Left ventricle myocardium inferior (tissue), 1 donor: Measurements from ENCODE around the gene PNPLA8. TPM values are rescaled to one million over a fixed set of nuclear protein-coding genes. Genes with fewer than 3 reads are reported as not detected.
"Not testable (repeated sequence)": the region's sequence is repeated elsewhere in the genome, so short reads cannot be mapped to it uniquely, and the experiment has no call there.

Experiments
- DNase-seq: peaks from one replicate; pipeline ENCODE4 v3.0.0-alpha.2; 2020
- H3K27ac ChIP-seq: fragments of 200-600 bp; replicated peaks from 2 replicates; pipeline ENCODE4 v1.8.0; 2021
- H3K27me3 ChIP-seq: fragments of 200-600 bp; 2 replicates; pipeline ENCODE4 v1.8.0; 2021; ENCODE audit warnings: low read depth
- H3K36me3 ChIP-seq: fragments of 200-600 bp; 2 replicates; pipeline ENCODE4 v1.8.0; 2021
- H3K4me1 ChIP-seq: fragments of 200-600 bp; 2 replicates; pipeline ENCODE4 v1.8.0; 2021
- H3K4me3 ChIP-seq: fragments of 200-600 bp; 2 replicates; pipeline ENCODE4 v1.8.0; 2021; ENCODE audit warnings: mild to moderate bottlenecking, moderate library complexity
- H3K9me3 ChIP-seq: fragments of 200-600 bp; replicated peaks from 2 replicates; pipeline ENCODE4 v1.8.0; 2021
- intact Hi-C: fragments of 100-400 bp; cut with micrococcal nuclease; formaldehyde crosslinking; loops from one replicate; pipeline ENCODE4 v1.11.0; 2022
- total RNA-seq: library from RNA; stranded (reverse); fragmentation: NEBNext Ultra II Directional; extraction: Animal tissue kit (Norgen Biotek cat#: 25700); gene quantifications from one replicate; pipeline ENCODE4 v1.2.1, GENCODE V29; 2021
- TF ChIP-seq, protein P1 (sequence below): fragments of 200-600 bp; IDR thresholded peaks from 2 replicates; pipeline ENCODE4 v1.8.0; 2021; ENCODE audit warnings: antibody characterized with exemption, mild to moderate bottlenecking, borderline replicate concordance
- donor health status: DM: no; HTN: yes; CAD: no; lungs with severe emphysema.

PNPLA8 gene
- total RNA-seq, 1 donor from 2014 or later, result 32.4 TPM

DNA sequence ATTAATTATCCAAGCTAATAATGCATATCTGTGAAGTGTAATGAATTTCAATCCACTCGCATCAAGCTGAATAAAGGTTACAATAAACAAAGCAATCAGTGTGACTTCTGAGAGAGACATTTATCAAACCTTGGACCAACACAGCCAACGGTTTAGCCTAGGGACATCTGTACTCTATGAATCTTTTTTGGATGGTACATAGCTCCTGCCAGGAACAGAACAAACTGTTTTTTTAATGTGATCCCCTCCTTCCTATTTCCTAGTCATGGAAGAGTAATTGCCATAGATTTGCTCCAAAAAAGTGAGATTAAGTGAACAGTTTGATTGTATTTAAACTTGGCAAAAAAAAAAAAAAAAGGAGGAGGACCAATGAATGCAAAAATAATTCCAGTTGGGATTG lies 58.5 kb downstream of the PNPLA8 start:
- Histone ChIP-seq H3K27me3 (no peaks in the 10 kb centered on the region), H3K4me1 (no peaks in the 10 kb centered on the region), H3K36me3 (peaks cover 19% of the 10 kb centered on the region), H3K4me3 (no peak overlapping the region), H3K27ac (no peak overlapping the region), H3K9me3 (no peaks in the 10 kb centered on the region)
- intact Hi-C loops, result no loop called here
- DNase-seq, result no peak
- TF ChIP-seq, protein P1, sequence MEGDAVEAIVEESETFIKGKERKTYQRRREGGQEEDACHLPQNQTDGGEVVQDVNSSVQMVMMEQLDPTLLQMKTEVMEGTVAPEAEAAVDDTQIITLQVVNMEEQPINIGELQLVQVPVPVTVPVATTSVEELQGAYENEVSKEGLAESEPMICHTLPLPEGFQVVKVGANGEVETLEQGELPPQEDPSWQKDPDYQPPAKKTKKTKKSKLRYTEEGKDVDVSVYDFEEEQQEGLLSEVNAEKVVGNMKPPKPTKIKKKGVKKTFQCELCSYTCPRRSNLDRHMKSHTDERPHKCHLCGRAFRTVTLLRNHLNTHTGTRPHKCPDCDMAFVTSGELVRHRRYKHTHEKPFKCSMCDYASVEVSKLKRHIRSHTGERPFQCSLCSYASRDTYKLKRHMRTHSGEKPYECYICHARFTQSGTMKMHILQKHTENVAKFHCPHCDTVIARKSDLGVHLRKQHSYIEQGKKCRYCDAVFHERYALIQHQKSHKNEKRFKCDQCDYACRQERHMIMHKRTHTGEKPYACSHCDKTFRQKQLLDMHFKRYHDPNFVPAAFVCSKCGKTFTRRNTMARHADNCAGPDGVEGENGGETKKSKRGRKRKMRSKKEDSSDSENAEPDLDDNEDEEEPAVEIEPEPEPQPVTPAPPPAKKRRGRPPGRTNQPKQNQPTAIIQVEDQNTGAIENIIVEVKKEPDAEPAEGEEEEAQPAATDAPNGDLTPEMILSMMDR, result no peak

GRCh38 chr7:108466322-108466721 lies 59.6 kb downstream of the PNPLA8 start:
- H3K36me3 ChIP-seq, H3K27me3 ChIP-seq, H3K4me1 ChIP-seq, H3K9me3 ChIP-seq, H3K27ac ChIP-seq, DNase-seq, intact Hi-C loops, H3K4me3 ChIP-seq: not testable (repeated sequence)

- H3K9me3 ChIP-seq, result no peaks in the 10 kb centered on the region
- peaks cover 1% of the 10 kb centered on the region for H3K27me3 ChIP-seq
- H3K36me3 ChIP-seq, result no peaks in the 10 kb centered on the region
- H3K4me1 ChIP-seq, result no peaks in the 10 kb centered on the region
- TF ChIP-seq, protein P1, result no peak
- H3K4me3 ChIP-seq, result no peak overlapping the region
- intact Hi-C loops, result no loop called here
- H3K27ac ChIP-seq, result no peak overlapping the region
- no peak for DNase-seq
These were observed 61.2 kb downstream of the PNPLA8 start for GRCh38 chr7:108464743-108465142.

DNA sequence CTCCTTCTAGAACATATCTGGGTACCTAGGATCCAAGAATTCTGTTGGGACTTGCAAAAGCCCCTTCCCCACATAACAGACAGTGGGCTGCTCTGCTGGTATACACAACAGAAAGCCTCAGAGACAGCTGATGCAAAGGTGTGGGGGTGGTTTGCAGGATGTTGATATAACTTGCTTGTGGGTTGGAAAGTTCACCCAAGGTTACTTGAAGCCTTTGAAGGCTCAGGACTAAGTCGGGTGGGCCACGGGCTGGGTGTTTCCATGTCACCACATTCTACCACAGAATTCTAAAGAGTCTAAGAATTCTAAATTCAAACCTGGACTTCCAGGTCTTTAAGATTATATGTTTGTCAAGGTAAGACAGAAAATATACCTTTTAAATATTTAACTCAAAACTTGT lies 62.3 kb downstream of the PNPLA8 start:
- TF ChIP-seq, protein P1, result no peak
- intact Hi-C loops, result no loop called here

GRCh38 chr7:108461840-108462239 lies 64.1 kb downstream of the PNPLA8 start:
- Histone ChIP-seq H3K27me3 (peaks cover 30% of the 10 kb centered on the region), H3K36me3 (no peaks in the 10 kb centered on the region), H3K4me1 (peaks cover 4% of the 10 kb centered on the region), H3K27ac (no peak overlapping the region), H3K9me3 (no peaks in the 10 kb centered on the region), H3K4me3 (no peak overlapping the region)
- TF ChIP-seq, protein P1, result no peak
- no peak for DNase-seq
- intact Hi-C loops, result no loop called here

More for the DNA sequence above, 62.3 kb downstream of the PNPLA8 start:
- DNase-seq, result no peak
- Histone ChIP-seq H3K36me3 (no peaks in the 10 kb centered on the region), H3K27ac (no peak overlapping the region), H3K9me3 (no peaks in the 10 kb centered on the region), H3K4me1 (no peaks in the 10 kb centered on the region), H3K27me3 (peaks cover 12% of the 10 kb centered on the region), H3K4me3 (no peak overlapping the region)

DNA sequence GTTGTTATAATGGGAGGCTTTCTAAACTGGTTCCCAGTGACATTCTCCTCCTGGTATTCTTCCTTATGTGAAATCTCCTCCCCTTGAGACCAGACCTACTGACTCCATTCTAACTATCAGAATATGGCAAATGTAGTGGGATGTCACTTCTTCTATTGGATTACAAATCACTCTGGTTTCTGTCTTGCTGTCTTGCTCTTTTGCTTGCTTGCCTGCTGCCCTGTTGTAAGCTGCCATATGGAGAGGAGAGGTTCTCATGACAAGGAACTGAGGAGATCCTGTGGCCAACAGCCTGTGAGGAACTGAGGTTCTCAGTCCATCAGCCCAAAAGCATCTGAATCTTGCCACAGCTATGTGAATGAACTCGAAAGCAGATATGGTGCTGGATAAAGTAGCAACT lies 65.0 kb downstream of the PNPLA8 start:
- intact Hi-C loops, result no loop called here
- peaks cover 39% of the 10 kb centered on the region for H3K27me3 ChIP-seq
- no peak for DNase-seq

More for the DNA sequence above, 65.0 kb downstream of the PNPLA8 start:
- Histone ChIP-seq H3K36me3 (no peaks in the 10 kb centered on the region), H3K4me3 (no peak overlapping the region), H3K27ac (no peak overlapping the region), H3K4me1 (peaks cover 10% of the 10 kb centered on the region), H3K9me3 (no peaks in the 10 kb centered on the region)
- TF ChIP-seq, protein P1, result no peak
